H1 (cell line): Measurements from ENCODE around the gene DENND1A. TPM values are rescaled to one million over a fixed set of nuclear protein-coding genes. Genes with fewer than 3 reads are reported as not detected.

Experiments
- BACH1 ChIP-seq: IDR thresholded peaks from 2 replicates; pipeline ENCODE4 v1.6.1; 2012; ENCODE audit warnings: low read length, improper control_type of control experiment
- E2F6 ChIP-seq: IDR thresholded peaks from 2 replicates; pipeline ENCODE4 v1.6.1; 2012; ENCODE audit warnings: inconsistent platforms
- EGR1 ChIP-seq: IDR thresholded peaks from 2 replicates; pipeline ENCODE4 v1.6.1; 2011; ENCODE audit warnings: low read depth, low read length, borderline replicate concordance
- EP300 ChIP-seq, 2 experiments: IDR thresholded peaks; 1 replicate in 1 of 2; 2 replicates in 1 of 2; pipeline ENCODE4 v1.6.1; 2011 to 2012; ENCODE audit warnings: low read depth in 2 of 2, low read length in 2 of 2, mild to moderate bottlenecking in 2 of 2, borderline replicate concordance in 1 of 2, inconsistent platforms in 1 of 2, moderate library complexity in 1 of 2
- MAX ChIP-seq: IDR thresholded peaks from 2 replicates; pipeline ENCODE4 v1.6.1; 2012; ENCODE audit warnings: inconsistent platforms
- polyA plus RNA-seq, 7 experiments: library from polyadenylated mRNA; depleted of rRNA in 3 of 7; stranded (reverse) in 5 of 7; unstranded in 2 of 7; fragments of >200 nt in 5 of 7; fragments of 200-250 nt in 2 of 7; gene quantifications; 1 replicate in 5 of 7; 2 replicates in 1 of 7; 4 replicates in 1 of 7; pipeline versions ENCODE4 v1.2.1 to v1.2.3, GENCODE V29; 2011 to 2013; ENCODE audit warnings: missing spikeins in 2 of 7, mixed read lengths in 2 of 7
- total RNA-seq: library from RNA; stranded (reverse); fragmentation: NEBNext Ultra II Directional; extraction: Animal tissue kit (Norgen Biotek cat#: 25700); gene quantifications from 2 replicates; pipeline ENCODE4 v1.2.1, GENCODE V29; 2021

DENND1A gene
- total and polyA plus RNA-seq, 2 of the 8 experiments (the other 6 are each of a cell fraction or from before 2014, with no cell fraction given) = 24.1 to 26.4 TPM

- TF ChIP-seq E2F6 = no peak
- no peak for TF ChIP-seq EGR1
- no peak for TF ChIP-seq EP300 (IDR thresholded peaks at IDR 0.05; ENCODE audit: borderline replicate concordance in 1 of 2, low read depth in 2 of 2, low read length in 2 of 2)
- no peak for TF ChIP-seq MAX
- no peak for TF ChIP-seq BACH1
Observed at GRCh38 chr9:123678038-123678877, 251.7 kb downstream of the DENND1A start (continued).
